PC-9 (cell line): ENCODE results near the gene LBP.

Experiments used
- CTCF ChIP-seq: fragments of 200-600 bp; sonication (generic); conservative IDR thresholded peaks from 2 replicates; pipeline ENCODE4 v1.6.1; 2017; ENCODE audit warnings: mixed run types, antibody characterized with exemption, mild to moderate bottlenecking, moderate library complexity
- EZH2 ChIP-seq: fragments of 200-600 bp; sonication (generic); IDR thresholded peaks from 2 replicates; pipeline ENCODE4 v1.8.0; 2017; ENCODE audit warnings: antibody characterized with exemption, low read depth

GRCh38 chr20:38339997-38340396 lies 6.3 kb upstream of the LBP start:
- TF ChIP-seq CTCF (no peak), EZH2 (no peak)
